Measurements from ENCODE around the gene PRDM16. TPM values are rescaled to one million over a fixed set of nuclear protein-coding genes. Genes with fewer than 3 reads are reported as not detected.

The PRDM16 gene
- total RNA-seq, 1 experiment from 2014 or later, result 6.1 TPM

- intact Hi-C loops (cut with micrococcal nuclease), result no loop called here
- TF ChIP-seq YY1 (IDR thresholded peaks at IDR 0.05; ENCODE audit: extremely low read depth, insufficient replicate concordance, low read depth, low read length), result no peak
- no peak for TF ChIP-seq JUND (IDR thresholded peaks at IDR 0.05)
- no peak for TF ChIP-seq POLR2A (IDR thresholded peaks at IDR 0.05; ENCODE audit: borderline replicate concordance, extremely low read depth, insufficient read depth, insufficient read length)
- RAD21 ChIA-PET (ENCODE audit: low non-redundant PET in 1 of 2, low total read pairs in 2 of 2, uncharacterized antibody in 2 of 2, unreplicated experiment in 2 of 2), result no interaction called here
These were observed 19.1 kb upstream of the PRDM16 start for GRCh38 chr1:3049905-3050304.

DNA sequence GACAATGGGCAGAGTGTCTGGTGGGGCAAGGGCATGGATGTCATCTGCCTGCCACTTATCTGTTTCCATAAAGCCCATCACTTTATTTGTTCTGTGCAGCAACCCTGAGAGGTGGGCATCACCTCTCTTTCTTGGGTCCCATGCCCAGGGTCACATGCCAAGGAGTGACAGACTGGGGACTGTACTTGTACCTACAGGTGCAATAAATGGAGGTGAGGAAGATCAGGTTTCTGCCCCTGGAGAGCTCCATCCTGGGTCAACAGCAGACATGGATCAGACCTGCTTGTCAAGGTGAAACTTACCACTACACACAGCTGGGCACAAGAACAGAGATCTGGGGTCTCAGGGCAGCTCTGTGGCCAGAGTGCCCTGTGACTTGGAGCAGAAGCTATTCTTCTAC lies 18.4 kb upstream of the PRDM16 start:
- CTCF ChIA-PET, result no interaction called here
- H3K9ac ChIP-seq (ENCODE audit: low read length), result no peak overlapping the region
- intact Hi-C loops (cut with micrococcal nuclease), result no loop called here
- ATAC-seq (no peak), DNase-seq (ENCODE audit: low read depth, low spot score) (no peak)
- POLR2A ChIA-PET, result no interaction called here
- H3K79me2 ChIP-seq (ENCODE audit: insufficient read depth, low read length), result no peaks in the 10 kb centered on the region
- H3K4me2 ChIP-seq (ENCODE audit: low read length), result no peak overlapping the region
- no peaks in the 10 kb centered on the region for H3K4me1 ChIP-seq (ENCODE audit: control insufficient read depth in 1 of 2, insufficient read depth in 2 of 2, low read length in 2 of 2)
- no peaks in the 10 kb centered on the region for H4K20me1 ChIP-seq (ENCODE audit: insufficient read depth)
- H3K27me3 ChIP-seq (ENCODE audit: insufficient read depth, low read length), result peaks cover 19% of the 10 kb centered on the region
- RAD21 ChIA-PET (ENCODE audit: low non-redundant PET in 1 of 2, low total read pairs in 2 of 2, uncharacterized antibody in 2 of 2, unreplicated experiment in 2 of 2), result no interaction called here
- no peaks in the 10 kb centered on the region for H3K9me2 ChIP-seq (ENCODE audit: insufficient read depth)
- BruUV-seq (replicated peaks), result no TSS peak
- no peaks in the 10 kb centered on the region for H3K36me3 ChIP-seq (ENCODE audit: control insufficient read depth in 1 of 2, insufficient read depth in 2 of 2, low read length in 2 of 2)
- H3K4me3 ChIP-seq (replicated peaks in 1 of 2; ENCODE audit: low read depth in 1 of 2, low read length in 2 of 2), result no peak overlapping the region
- H3K9me3 ChIP-seq (ENCODE audit: control insufficient read depth in 1 of 2, insufficient read depth in 1 of 2, low read depth in 1 of 2, low read length in 2 of 2), result no peaks in the 10 kb centered on the region
- no peak for TF ChIP-seq EZH2 (IDR thresholded peaks at IDR 0.05)
- no peak for TF ChIP-seq ZBTB33 (IDR thresholded peaks at IDR 0.05; ENCODE audit: extremely low read depth, insufficient replicate concordance, low read length)
- TF ChIP-seq ELF1 (IDR thresholded peaks at IDR 0.05; ENCODE audit: borderline replicate concordance, low read depth), result no peak
- no peak for TF ChIP-seq JUND (IDR thresholded peaks at IDR 0.05)
- TF ChIP-seq SRF (IDR thresholded peaks at IDR 0.05; ENCODE audit: low read depth), result no peak
- no peak overlapping the region for H3K27ac ChIP-seq (ENCODE audit: low read depth, low read length)
- H2AFZ ChIP-seq (ENCODE audit: low read depth, low read length, poor library complexity, severe bottlenecking), result no peak overlapping the region

More at GRCh38 chr1:3049905-3050304, 19.1 kb upstream of the PRDM16 start:
- Histone ChIP-seq H3K4me1 (ENCODE audit: control insufficient read depth in 1 of 2, insufficient read depth in 2 of 2, low read length in 2 of 2) (no peaks in the 10 kb centered on the region), H3K79me2 (ENCODE audit: insufficient read depth, low read length) (no peaks in the 10 kb centered on the region), H3K27ac (ENCODE audit: low read depth, low read length) (no peak overlapping the region), H3K4me2 (ENCODE audit: low read length) (no peak overlapping the region), H3K9me2 (ENCODE audit: insufficient read depth) (no peaks in the 10 kb centered on the region), H3K27me3 (ENCODE audit: insufficient read depth, low read length) (peaks cover 25% of the 10 kb centered on the region), H3K36me3 (ENCODE audit: control insufficient read depth in 1 of 2, insufficient read depth in 2 of 2, low read length in 2 of 2) (no peaks in the 10 kb centered on the region), H3K9me3 (ENCODE audit: control insufficient read depth in 1 of 2, insufficient read depth in 1 of 2, low read depth in 1 of 2, low read length in 2 of 2) (no peaks in the 10 kb centered on the region), H3K4me3 (replicated peaks in 1 of 2; ENCODE audit: low read depth in 1 of 2, low read length in 2 of 2) (no peak overlapping the region), H2AFZ (ENCODE audit: low read depth, low read length, poor library complexity, severe bottlenecking) (no peak overlapping the region), H3K9ac (ENCODE audit: low read length) (no peak overlapping the region), H4K20me1 (ENCODE audit: insufficient read depth) (no peaks in the 10 kb centered on the region)
- BruUV-seq (replicated peaks), result no TSS peak
- ATAC-seq, result no peak
- no peak for DNase-seq (ENCODE audit: low read depth, low spot score)
- POLR2A ChIA-PET, result no interaction called here
- CTCF ChIA-PET, result no interaction called here
